GM21529 (cell line): ENCODE data around the gene ZMYND11.
A peak's percentile ranks its signal among the peaks of the same experiment; 100 is the strongest.

ENCODE experiments used
- ATAC-seq: cut with Tn5 transposase; IDR thresholded peaks from one replicate; pipeline ENCODE4 v1.9.1; 2021; ENCODE audit not compliant: unreplicated experiment

The ZMYND11 gene

GRCh38 chr10:191703-192518, 56.7 kb downstream of the ZMYND11 start:
- no peak for ATAC-seq

- ATAC-seq = no peak
Measured at GRCh38 chr10:194281-194680, 59.0 kb downstream of the ZMYND11 start.

GRCh38 chr10:200405-200804, 65.2 kb downstream of the ZMYND11 start:
- ATAC-seq = no peak

GRCh38 chr10:201328-201771, 66.1 kb downstream of the ZMYND11 start:
- no peak for ATAC-seq

- ATAC-seq = no peak
Measured at GRCh38 chr10:208616-209015, 73.4 kb downstream of the ZMYND11 start.

GRCh38 chr10:209357-209756, 74.1 kb downstream of the ZMYND11 start:
- ATAC-seq = no peak

GRCh38 chr10:210297-210696, 75.0 kb downstream of the ZMYND11 start:
- no peak for ATAC-seq

- no peak for ATAC-seq
Measured at GRCh38 chr10:215444-215843, 80.2 kb downstream of the ZMYND11 start.

- no peak for ATAC-seq
Measured at GRCh38 chr10:218798-219197, 83.5 kb downstream of the ZMYND11 start.

- ATAC-seq = no peak
Measured at GRCh38 chr10:219731-220472, 84.6 kb downstream of the ZMYND11 start.

- ATAC-seq = peak; percentile 49
Measured at GRCh38 chr10:224571-224970, 89.3 kb downstream of the ZMYND11 start.

GRCh38 chr10:226018-226417, 90.8 kb downstream of the ZMYND11 start:
- no peak for ATAC-seq

- no peak for ATAC-seq
Measured at GRCh38 chr10:227014-227413, 91.8 kb downstream of the ZMYND11 start.

GRCh38 chr10:228366-228765, 93.1 kb downstream of the ZMYND11 start:
- no peak for ATAC-seq

GRCh38 chr10:230758-231157, 95.5 kb downstream of the ZMYND11 start:
- no peak for ATAC-seq

- no peak for ATAC-seq
Measured at GRCh38 chr10:232061-232460, 96.8 kb downstream of the ZMYND11 start.

GRCh38 chr10:232878-233277, 97.6 kb downstream of the ZMYND11 start:
- ATAC-seq = no peak

- no peak for ATAC-seq
Measured at GRCh38 chr10:234708-235406, 99.6 kb downstream of the ZMYND11 start.

GRCh38 chr10:235915-236314, 100.7 kb downstream of the ZMYND11 start:
- no peak for ATAC-seq

GRCh38 chr10:239109-239508, 103.9 kb downstream of the ZMYND11 start:
- no peak for ATAC-seq

- no peak for ATAC-seq
Measured at GRCh38 chr10:241451-241850, 106.2 kb downstream of the ZMYND11 start.
